Right renal cortex interstitium (tissue), 3 donors: ENCODE results near the gene ZNF17. TPM values are rescaled to one million over a fixed set of nuclear protein-coding genes. Genes with fewer than 3 reads are reported as not detected.
"Not testable (repeated sequence)": the region's sequence is repeated elsewhere in the genome, so short reads cannot be mapped to it uniquely, and the experiment has no call there.

Source experiments
- DNase-seq, 3 donors: peaks; one replicate each; pipeline ENCODE4 v3.0.0-alpha.2; 2013; ENCODE audit warnings: low read depth in 3 of 3, low spot score in 2 of 3
- polyA plus RNA-seq, 3 donors: library from polyadenylated mRNA; unstranded; fragments of 120-200 nt; gene quantifications; one replicate each; pipeline ENCODE4 v1.2.1, GENCODE V29; 2013; ENCODE audit not compliant: insufficient read length in 3 of 3

ZNF17 gene
- 10 to 100 TPM; 11.9 to 13.2 (median 12.0) TPM for polyA plus RNA-seq

- DNase-seq = peak; percentile 78 to 86 (median 78)
These were observed at the start of gene ZNF17 for GRCh38 chr19:57410877-57411671. ZNF17 (plus strand) TSS chr19:57411161; CDS start chr19:57413616, 2,455 bp downstream.

GRCh38 chr19:57362419-57362818 is 48.5 kb upstream of the ZNF17 start:
- DNase-seq = no peak

- DNase-seq = peak; percentile 98 to 100 (median 100)
These were observed 47.8 kb upstream of the ZNF17 start, which contains the start of the genes TRAPPC2B and ZNF547 for GRCh38 chr19:57362997-57363687. TRAPPC2B (plus strand) TSS chr19:57363551; CDS start chr19:57364834, 1,283 bp downstream. ZNF547 (plus strand) TSS chr19:57363551; CDS start chr19:57368556, 5,005 bp downstream.

GRCh38 chr19:57363688-57364181 is 47.2 kb upstream of the ZNF17 start:
- DNase-seq = no peak

GRCh38 chr19:57366776-57367175 is 44.2 kb upstream of the ZNF17 start:
- no peak for DNase-seq

GRCh38 chr19:57374179-57374578 is 36.8 kb upstream of the ZNF17 start:
- no peak for DNase-seq

GRCh38 chr19:57374647-57375046 is 36.3 kb upstream of the ZNF17 start:
- DNase-seq = not testable (repeated sequence)

GRCh38 chr19:57376151-57376550 is 34.8 kb upstream of the ZNF17 start:
- no peak for DNase-seq

GRCh38 chr19:57377498-57378146 is 33.3 kb upstream of the ZNF17 start:
- DNase-seq = no peak

GRCh38 chr19:57380923-57381322 is 30.0 kb upstream of the ZNF17 start:
- DNase-seq = no peak

- DNase-seq = no peak
These were observed 28.0 kb upstream of the ZNF17 start for GRCh38 chr19:57382806-57383488.

GRCh38 chr19:57389194-57389729 is 21.7 kb upstream of the ZNF17 start:
- DNase-seq = no peak

GRCh38 chr19:57389730-57390598 is 21.0 kb upstream of the ZNF17 start, which contains the start of gene ZNF548:
ZNF548 (plus strand) TSS chr19:57389854; CDS start chr19:57390100, 246 bp downstream.
- DNase-seq = peak; percentile 96 to 97 (median 96)

GRCh38 chr19:57395710-57396109 is 15.3 kb upstream of the ZNF17 start:
- no peak for DNase-seq

- DNase-seq = no peak
These were observed 12.1 kb upstream of the ZNF17 start for GRCh38 chr19:57398868-57399267.

GRCh38 chr19:57403737-57404563 is 7.0 kb upstream of the ZNF17 start:
- DNase-seq = no peak

- DNase-seq = peak in 1 of 3 donors; percentile 29
These were observed 4.3 kb upstream of the ZNF17 start for GRCh38 chr19:57406516-57407123.

GRCh38 chr19:57419439-57419838 is 8.5 kb downstream of the ZNF17 start:
- no peak for DNase-seq
